ENCODE data around the gene TMEM39A. TPM values are rescaled to one million over a fixed set of nuclear protein-coding genes. Genes with fewer than 3 reads are reported as not detected.

TMEM39A gene
- total RNA-seq, 1 experiment from 2014 or later = 40.2 TPM

GRCh38 chr3:119470866-119471265 is 7.5 kb upstream of the TMEM39A start:
- H3K36me3 ChIP-seq (ENCODE audit: control insufficient read depth in 1 of 2, insufficient read depth in 2 of 2, low read length in 2 of 2) = no peaks in the 10 kb centered on the region; a peak in 1 of 4 replicates
- POLR2A ChIA-PET = no interaction called here
- no peaks in the 10 kb centered on the region for H3K9me2 ChIP-seq (ENCODE audit: insufficient read depth)
- H3K4me1 ChIP-seq (ENCODE audit: control insufficient read depth in 1 of 2, insufficient read depth in 2 of 2, low read length in 2 of 2) = peaks cover 10 to 17% of the 10 kb centered on the region in 2 experiments; a peak in 3 of 4 replicates
- TF ChIP-seq ELF1 (IDR thresholded peaks at IDR 0.05; ENCODE audit: borderline replicate concordance, low read depth) (no peak), RAD21 (IDR thresholded peaks at IDR 0.05; ENCODE audit: low read depth) (no peak), FOSL1 (IDR thresholded peaks at IDR 0.05; ENCODE audit: low read depth) (no peak), CTCF (IDR thresholded peaks at IDR 0.05 in 2 of 3, conservative IDR thresholded peaks at IDR 0.05 in 1 of 3; ENCODE audit: borderline replicate concordance in 1 of 3, insufficient read depth in 1 of 3, low read depth in 2 of 3, low read length in 2 of 3) (no peak), POLR2AphosphoS5 (IDR thresholded peaks at IDR 0.05; ENCODE audit: low read depth, low read length) (no peak), SP1 (IDR thresholded peaks at IDR 0.05; ENCODE audit: low read depth) (no peak), ZBTB33 (IDR thresholded peaks at IDR 0.05; ENCODE audit: extremely low read depth, insufficient replicate concordance, low read length) (no peak), EZH2phosphoT487 (IDR thresholded peaks at IDR 0.05; ENCODE audit: borderline replicate concordance) (no peak), MAX (IDR thresholded peaks at IDR 0.05) (no peak), CBX3 (IDR thresholded peaks at IDR 0.05; ENCODE audit: low read depth) (no peak), TCF7L2 (IDR thresholded peaks at IDR 0.05; ENCODE audit: borderline replicate concordance, extremely low read depth, insufficient read depth, insufficient read length) (no peak), ATF3 (IDR thresholded peaks at IDR 0.05) (no peak)
- RAD21 ChIA-PET (ENCODE audit: low non-redundant PET in 1 of 2, low total read pairs in 2 of 2, uncharacterized antibody in 2 of 2, unreplicated experiment in 2 of 2) = no interaction called here
- no peak overlapping the region for H3K9ac ChIP-seq (ENCODE audit: low read length)
- H2AFZ ChIP-seq (ENCODE audit: low read depth, low read length, poor library complexity, severe bottlenecking) = no peak overlapping the region
- no peak overlapping the region for H3K4me2 ChIP-seq (ENCODE audit: low read length)
- no peak overlapping the region for H3K4me3 ChIP-seq (replicated peaks in 1 of 2; ENCODE audit: low read depth in 1 of 2, low read length in 2 of 2)
- intact Hi-C loops (cut with micrococcal nuclease) = no loop called here
- no TSS peak for BruUV-seq (replicated peaks)
- H3K27me3 ChIP-seq (ENCODE audit: insufficient read depth, low read length) = no peaks in the 10 kb centered on the region
- H3K27ac ChIP-seq (ENCODE audit: low read depth, low read length) = no peak overlapping the region
- no peaks in the 10 kb centered on the region for H4K20me1 ChIP-seq (ENCODE audit: insufficient read depth)
- CTCF ChIA-PET = no interaction called here
- no peaks in the 10 kb centered on the region for H3K79me2 ChIP-seq (ENCODE audit: insufficient read depth, low read length)
- H3K9me3 ChIP-seq (ENCODE audit: control insufficient read depth in 1 of 2, insufficient read depth in 1 of 2, low read depth in 1 of 2, low read length in 2 of 2) = no peaks in the 10 kb centered on the region
- ATAC-seq = no peak
- no peak for DNase-seq (ENCODE audit: low read depth, low spot score)
